ENCODE results near the gene CNTNAP4. TPM values are rescaled to one million over a fixed set of nuclear protein-coding genes. Genes with fewer than 3 reads are reported as not detected.

CNTNAP4 gene
- total and polyA plus RNA-seq, 12 donors = 0.17 to 2.6 (median 0.56) TPM; not detected in 5

GRCh38 chr16:76474048-76474447 is 196.8 kb downstream of the CNTNAP4 start:
- no peaks in the 10 kb centered on the region for H3K9me3 ChIP-seq (replicated peaks in 1 of 3)
- H3K4me3 ChIP-seq = no peak overlapping the region
- no peaks in the 10 kb centered on the region for H3K4me1 ChIP-seq (replicated peaks in 1 of 2)
- TF ChIP-seq POLR2A (IDR thresholded peaks at IDR 0.05) (no peak), CTCF (IDR thresholded peaks at IDR 0.05) (no peak)
- no peaks in the 10 kb centered on the region for H3K27me3 ChIP-seq
- 59 to 74% (median 63%) methylated on average over 2 of the region's 2 CpGs for WGBS, 4 donors
- no peak overlapping the region for H3K27ac ChIP-seq
- intact Hi-C loops (cut with DNase I) = no loop called here
- DNase-seq = no peak
- H3K36me3 ChIP-seq (replicated peaks in 1 of 2) = no peaks in the 10 kb centered on the region

GRCh38 chr16:76478105-76478504 is 200.9 kb downstream of the CNTNAP4 start:
- H3K27me3 ChIP-seq = no peaks in the 10 kb centered on the region
- H3K4me3 ChIP-seq = no peak overlapping the region
- H3K4me1 ChIP-seq (replicated peaks in 1 of 2) = no peaks in the 10 kb centered on the region
- no peak overlapping the region for H3K27ac ChIP-seq
- 58 to 70% (median 61%) methylated on average over 4 of the region's 4 CpGs for WGBS, 4 donors
- H3K36me3 ChIP-seq (replicated peaks in 1 of 2) = no peaks in the 10 kb centered on the region
- intact Hi-C loops (cut with DNase I) = no loop called here
- no peak for DNase-seq
- H3K9me3 ChIP-seq (replicated peaks in 1 of 3) = peaks cover 0 to 10% (median 0%) of the 10 kb centered on the region in 3 donors
- TF ChIP-seq CTCF (IDR thresholded peaks at IDR 0.05) (no peak), POLR2A (IDR thresholded peaks at IDR 0.05) (no peak)

- Histone ChIP-seq H3K27me3 (no peaks in the 10 kb centered on the region), H3K4me1 (replicated peaks in 1 of 2) (no peaks in the 10 kb centered on the region), H3K4me3 (no peak overlapping the region), H3K36me3 (replicated peaks in 1 of 2) (no peaks in the 10 kb centered on the region), H3K9me3 (replicated peaks in 1 of 3) (peaks cover 0 to 10% (median 0%) of the 10 kb centered on the region in 3 donors), H3K27ac (no peak overlapping the region)
- intact Hi-C loops (cut with DNase I) = no loop called here
- WGBS, 4 donors = 68 to 78% (median 73%) methylated on average over 8 of the region's 8 CpGs
- no peak for DNase-seq
- no peak for TF ChIP-seq CTCF (IDR thresholded peaks at IDR 0.05)
- TF ChIP-seq POLR2A (IDR thresholded peaks at IDR 0.05) = no peak
Measured at GRCh38 chr16:76483307-76483909, 206.2 kb downstream of the CNTNAP4 start.

GRCh38 chr16:76484020-76484419 is 206.8 kb downstream of the CNTNAP4 start:
- 59 to 69% (median 63%) methylated on average over 1 of the region's 1 CpG for WGBS, 4 donors
- intact Hi-C loops (cut with DNase I) = no loop called here
- H3K27me3 ChIP-seq = no peaks in the 10 kb centered on the region
- H3K27ac ChIP-seq = no peak overlapping the region
- DNase-seq = no peak
- TF ChIP-seq POLR2A (IDR thresholded peaks at IDR 0.05) = no peak
- no peak for TF ChIP-seq CTCF (IDR thresholded peaks at IDR 0.05)
- no peak overlapping the region for H3K4me3 ChIP-seq
- H3K4me1 ChIP-seq (replicated peaks in 1 of 2) = no peaks in the 10 kb centered on the region
- no peaks in the 10 kb centered on the region for H3K36me3 ChIP-seq (replicated peaks in 1 of 2)
- peaks cover 0 to 10% (median 0%) of the 10 kb centered on the region in 3 donors for H3K9me3 ChIP-seq (replicated peaks in 1 of 3)

Measured in adrenal gland (tissue), 12 donors.